ENCODE measurements around the gene CYB5D1.
"Not testable (repeated sequence)": the region's sequence is repeated elsewhere in the genome, so short reads cannot be mapped to it uniquely, and the experiment has no call there.

CYB5D1 gene

GRCh38 chr17:7857713-7858521 lies at the start of gene CYB5D1:
Gene CYB5D1 (plus strand): TSS chr17:7858003. CDS start chr17:7858135, 132 bp downstream.
- peak; percentile 94 for DNase-seq
- in situ Hi-C loops (cut with HindIII; ENCODE audit: low pct_ligation_motif_present, low pct_unique_long_range_greater_than_20kb, low sequenced_read_pairs), result no loop called here

GRCh38 chr17:7809086-7809790 lies 48.6 kb upstream of the CYB5D1 start:
- in situ Hi-C loops (cut with HindIII; ENCODE audit: low pct_ligation_motif_present, low pct_unique_long_range_greater_than_20kb, low sequenced_read_pairs), result no loop called here
- DNase-seq, result no peak

GRCh38 chr17:7809791-7810343 lies 47.9 kb upstream of the CYB5D1 start:
- DNase-seq; in situ Hi-C loops (cut with HindIII; ENCODE audit: low pct_ligation_motif_present, low pct_unique_long_range_greater_than_20kb, low sequenced_read_pairs): not testable (repeated sequence)

GRCh38 chr17:7811251-7811650 lies 46.6 kb upstream of the CYB5D1 start:
- in situ Hi-C loops (cut with HindIII; ENCODE audit: low pct_ligation_motif_present, low pct_unique_long_range_greater_than_20kb, low sequenced_read_pairs), result no loop called here

GRCh38 chr17:7814969-7815368 lies 42.8 kb upstream of the CYB5D1 start:
- in situ Hi-C loops (cut with HindIII; ENCODE audit: low pct_ligation_motif_present, low pct_unique_long_range_greater_than_20kb, low sequenced_read_pairs), result no loop called here
- no peak for DNase-seq

More at GRCh38 chr17:7811251-7811650, 46.6 kb upstream of the CYB5D1 start:
- DNase-seq, result no peak

- in situ Hi-C loops (cut with HindIII; ENCODE audit: low pct_ligation_motif_present, low pct_unique_long_range_greater_than_20kb, low sequenced_read_pairs), result no loop called here
- no peak for DNase-seq
Observed at GRCh38 chr17:7816926-7817642, 40.7 kb upstream of the CYB5D1 start.

GRCh38 chr17:7817643-7817964 lies 40.2 kb upstream of the CYB5D1 start:
- in situ Hi-C loops (cut with HindIII; ENCODE audit: low pct_ligation_motif_present, low pct_unique_long_range_greater_than_20kb, low sequenced_read_pairs), result no loop called here
- no peak for DNase-seq

- in situ Hi-C loops (cut with HindIII; ENCODE audit: low pct_ligation_motif_present, low pct_unique_long_range_greater_than_20kb, low sequenced_read_pairs), result no loop called here
- DNase-seq, result no peak
Observed at GRCh38 chr17:7818026-7818425, 39.8 kb upstream of the CYB5D1 start.

GRCh38 chr17:7818746-7819645 lies 38.8 kb upstream of the CYB5D1 start:
- DNase-seq, result no peak
- in situ Hi-C loops (cut with HindIII; ENCODE audit: low pct_ligation_motif_present, low pct_unique_long_range_greater_than_20kb, low sequenced_read_pairs), result no loop called here

GRCh38 chr17:7820231-7820630 lies 37.6 kb upstream of the CYB5D1 start:
- in situ Hi-C loops (cut with HindIII; ENCODE audit: low pct_ligation_motif_present, low pct_unique_long_range_greater_than_20kb, low sequenced_read_pairs), result no loop called here
- no peak for DNase-seq

GRCh38 chr17:7822126-7822525 lies 35.7 kb upstream of the CYB5D1 start:
- no peak for DNase-seq
- in situ Hi-C loops (cut with HindIII; ENCODE audit: low pct_ligation_motif_present, low pct_unique_long_range_greater_than_20kb, low sequenced_read_pairs), result no loop called here

- no peak for DNase-seq
- in situ Hi-C loops (cut with HindIII; ENCODE audit: low pct_ligation_motif_present, low pct_unique_long_range_greater_than_20kb, low sequenced_read_pairs), result no loop called here
Observed at GRCh38 chr17:7823581-7824001, 34.2 kb upstream of the CYB5D1 start.

- in situ Hi-C loops (cut with HindIII; ENCODE audit: low pct_ligation_motif_present, low pct_unique_long_range_greater_than_20kb, low sequenced_read_pairs), result no loop called here
Observed at GRCh38 chr17:7824021-7824924, 33.5 kb upstream of the CYB5D1 start.

GRCh38 chr17:7825206-7825990 lies 32.4 kb upstream of the CYB5D1 start:
- no peak for DNase-seq
- in situ Hi-C loops (cut with HindIII; ENCODE audit: low pct_ligation_motif_present, low pct_unique_long_range_greater_than_20kb, low sequenced_read_pairs), result no loop called here

More at GRCh38 chr17:7824021-7824924, 33.5 kb upstream of the CYB5D1 start:
- no peak for DNase-seq

- no peak for DNase-seq
- in situ Hi-C loops (cut with HindIII; ENCODE audit: low pct_ligation_motif_present, low pct_unique_long_range_greater_than_20kb, low sequenced_read_pairs), result no loop called here
Observed at GRCh38 chr17:7830616-7831015, 27.2 kb upstream of the CYB5D1 start.

- DNase-seq, result no peak
- in situ Hi-C loops (cut with HindIII; ENCODE audit: low pct_ligation_motif_present, low pct_unique_long_range_greater_than_20kb, low sequenced_read_pairs), result no loop called here
Observed at GRCh38 chr17:7831233-7831632, 26.6 kb upstream of the CYB5D1 start.

Measured in ACHN (cell line).